Astrocyte of the spinal cord (primary cell): ENCODE results near the gene AMIGO3.
A peak's percentile ranks its signal among the peaks of the same experiment; 100 is the strongest.

Experiments
- DNase-seq: peaks from one replicate; pipeline ENCODE4 v3.0.0; 2011; ENCODE audit warnings: low read depth, low spot score
- H3K4me3 ChIP-seq: 2 replicates; pipeline ENCODE4 v1.5.1; 2011; ENCODE audit warnings: low read depth, mild to moderate bottlenecking, low read length, moderate library complexity
- CTCF ChIP-seq: IDR thresholded peaks from 2 replicates; pipeline ENCODE4 v1.5.1; 2012; ENCODE audit warnings: low read depth, mild to moderate bottlenecking, low read length, inconsistent platforms
- in situ Hi-C: cut with HindIII; loops from 2 replicates; pipeline ENCODE4 v1.10.0; 2017; ENCODE audit warnings: low sequenced_read_pairs

The AMIGO3 gene

GRCh38 chr3:49703956-49704355, 15.5 kb downstream of the AMIGO3 start:
- H3K4me3 ChIP-seq: no peak overlapping the region
- TF ChIP-seq CTCF: no peak
- DNase-seq: no peak
- in situ Hi-C loops: no loop called here

- peak; percentile 53 for DNase-seq
- peak; percentile 92 for TF ChIP-seq CTCF
- no peak overlapping the region for H3K4me3 ChIP-seq
- in situ Hi-C loops: no loop called here
Observed at GRCh38 chr3:49703443-49703927, 16.0 kb downstream of the AMIGO3 start.

- DNase-seq: no peak
- TF ChIP-seq CTCF: no peak
- no peak overlapping the region for H3K4me3 ChIP-seq
- in situ Hi-C loops: no loop called here
Observed at GRCh38 chr3:49702672-49703071, 16.8 kb downstream of the AMIGO3 start.

GRCh38 chr3:49701388-49702077, 18.0 kb downstream of the AMIGO3 start:
- no peak for DNase-seq
- peak; percentile 78 for TF ChIP-seq CTCF
- in situ Hi-C loops: no loop called here

GRCh38 chr3:49700453-49701128, 18.9 kb downstream of the AMIGO3 start:
- no peak for TF ChIP-seq CTCF
- H3K4me3 ChIP-seq: no peak overlapping the region
- in situ Hi-C loops: no loop called here
- DNase-seq: no peak

More at GRCh38 chr3:49701388-49702077, 18.0 kb downstream of the AMIGO3 start:
- H3K4me3 ChIP-seq: no peak overlapping the region

- TF ChIP-seq CTCF: no peak
- H3K4me3 ChIP-seq: no peak overlapping the region
- in situ Hi-C loops: no loop called here
- no peak for DNase-seq
Observed at GRCh38 chr3:49700014-49700413, 19.5 kb downstream of the AMIGO3 start.
